Activated naive CD4-positive, alpha-beta T cell treated with anti-CD3 and anti-CD28 coated beads for 36 hours (primary cell): ENCODE results near the gene C3orf80. TPM values are rescaled to one million over a fixed set of nuclear protein-coding genes. Genes with fewer than 3 reads are reported as not detected.

Experiments used
- CTCF ChIA-PET: fragments of 350-600 bp; sonication (Branson Sonifier 250); formaldehyde crosslinking; loops from one replicate; lab custom pipeline; 2021; ENCODE audit warnings: antibody characterized with exemption; lab: Charles Lee
- DNase-seq: peaks from one replicate; pipeline ENCODE4 v3.0.0-alpha.2; 2020
- H3K27ac Mint-ChIP-seq: one replicate; pipeline ENCODE4 v1.8.0; 2021; ENCODE audit warnings: mild to moderate bottlenecking, mixed read lengths
- H3K27me3 Mint-ChIP-seq: one replicate; pipeline ENCODE4 v1.8.0; 2021; ENCODE audit warnings: low read depth, mixed read lengths
- H3K36me3 Mint-ChIP-seq: one replicate; pipeline ENCODE4 v1.8.0; 2021; ENCODE audit warnings: low read depth, mixed read lengths
- H3K4me1 Mint-ChIP-seq: one replicate; pipeline ENCODE4 v1.8.0; 2021; ENCODE audit warnings: low read depth, mixed read lengths
- H3K4me3 Mint-ChIP-seq: one replicate; pipeline ENCODE4 v1.8.0; 2021; ENCODE audit warnings: mild to moderate bottlenecking, moderate library complexity, mixed read lengths
- H3K9me3 Mint-ChIP-seq: one replicate; pipeline ENCODE4 v1.8.0; 2021; ENCODE audit warnings: mixed read lengths
- intact Hi-C: fragments of 100-400 bp; cut with micrococcal nuclease; formaldehyde crosslinking; loops from one replicate; pipeline ENCODE4 v1.15.1; 2023
- total RNA-seq, 2 experiments: library from RNA; stranded (reverse); gene quantifications; one replicate each; pipeline ENCODE4 v1.2.3, GENCODE V29; 2021

Gene C3orf80
- total RNA-seq, 2 experiments from 2014 or later, result not detected

- peaks cover 13% of the 10 kb centered on the region for H3K36me3 Mint-ChIP-seq
- no peak overlapping the region for H3K27ac Mint-ChIP-seq
- H3K4me3 Mint-ChIP-seq, result no peak overlapping the region
- intact Hi-C loops, result no loop called here
- DNase-seq, result no peak
- H3K4me1 Mint-ChIP-seq, result no peaks in the 10 kb centered on the region
- H3K9me3 Mint-ChIP-seq, result no peaks in the 10 kb centered on the region
- no peaks in the 10 kb centered on the region for H3K27me3 Mint-ChIP-seq
- CTCF ChIA-PET, result no interaction called here
These were observed 34.4 kb downstream of the C3orf80 start for GRCh38 chr3:160259589-160259988.

DNA sequence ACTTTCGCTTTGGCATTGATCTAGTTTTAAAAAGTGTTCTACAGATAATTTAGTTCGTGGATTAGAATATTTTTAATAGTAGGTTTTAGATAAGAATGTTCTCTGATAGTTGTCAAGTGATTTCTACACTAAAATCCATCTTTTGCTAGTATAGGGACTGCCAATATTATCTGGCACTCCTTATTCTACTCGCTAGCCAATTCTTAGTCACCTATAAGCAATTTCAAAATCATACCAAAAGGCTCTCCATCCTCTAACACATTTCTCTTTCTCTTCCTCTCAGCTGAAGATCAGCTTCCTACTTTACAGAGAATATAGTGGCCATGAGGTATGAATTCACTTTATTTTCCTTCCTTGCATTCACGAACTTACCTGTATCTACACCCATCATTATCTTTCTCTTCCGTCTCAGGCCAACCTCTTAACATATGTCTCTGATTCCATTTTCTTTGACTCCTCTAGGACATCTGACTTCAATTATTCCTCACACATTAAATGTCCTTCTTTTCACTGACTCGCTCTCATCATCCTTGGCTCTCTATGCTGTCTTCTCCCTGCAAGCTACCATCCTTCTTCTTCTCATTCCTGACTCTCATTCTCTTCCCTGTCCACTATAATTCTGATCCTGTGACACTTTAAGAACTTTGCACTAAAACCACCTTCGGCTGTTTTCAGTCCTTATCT is 35.5 kb downstream of the C3orf80 start:
- Mint-ChIP-seq H3K4me3 (no peak overlapping the region), H3K27me3 (no peaks in the 10 kb centered on the region), H3K27ac (no peak overlapping the region), H3K9me3 (no peaks in the 10 kb centered on the region), H3K36me3 (peaks cover 18% of the 10 kb centered on the region), H3K4me1 (no peaks in the 10 kb centered on the region)
- CTCF ChIA-PET, result no interaction called here
- DNase-seq, result no peak
- intact Hi-C loops, result no loop called here

DNA sequence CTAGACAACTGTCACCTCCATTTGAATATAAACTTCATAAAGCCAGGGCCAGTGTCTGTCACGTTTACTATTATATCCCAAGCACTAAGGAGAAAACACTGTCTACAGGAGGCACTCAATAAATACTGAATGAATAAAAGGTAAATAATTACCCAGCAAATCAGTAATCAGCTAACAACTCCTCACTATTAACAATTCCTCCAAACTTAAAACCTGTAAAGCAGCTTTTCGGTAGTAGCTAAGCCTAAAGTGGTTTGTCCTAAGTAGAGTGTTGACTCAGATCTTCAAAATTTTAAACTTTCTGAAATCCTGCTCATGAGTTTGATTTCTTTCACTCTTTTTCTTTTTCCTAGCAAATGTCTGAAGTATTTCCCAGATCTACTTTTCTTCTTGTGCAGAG is 39.9 kb downstream of the C3orf80 start:
- Mint-ChIP-seq H3K27ac (no peak overlapping the region), H3K4me3 (no peak overlapping the region), H3K27me3 (no peaks in the 10 kb centered on the region), H3K36me3 (peaks cover 21% of the 10 kb centered on the region), H3K9me3 (no peaks in the 10 kb centered on the region), H3K4me1 (no peaks in the 10 kb centered on the region)
- DNase-seq, result no peak
- CTCF ChIA-PET, result no interaction called here
- intact Hi-C loops, result no loop called here

Other genes starting within 250 kb of the C3orf80 start
- gene IL12A, start 236.6 kb upstream of the C3orf80 start, total RNA-seq, result not detected
- gene IFT80, start 173.8 kb downstream of the C3orf80 start, total RNA-seq, result 1 to 10 TPM; 9.3 to 9.9 TPM
- gene SMC4, start 174.2 kb downstream of the C3orf80 start, total RNA-seq, result 100 to 1,000 TPM; 187 to 191 TPM
- 10 to 100 TPM; 25.8 TPM for gene TRIM59, start 224.4 kb downstream of the C3orf80 start, total RNA-seq